Stimulated activated CD4-positive, alpha-beta T cell treated with anti-CD3 and anti-CD28 coated beads, TNF-alpha, amount 100 ng/mL, for 24 hours (primary cell): Measurements from ENCODE around the gene KCNIP2.

Source experiments
- DNase-seq, 3 experiments: peaks; one replicate each; pipeline ENCODE4 v3.0.0-alpha.2; 2020; ENCODE audit warnings: low read depth in 3 of 3

Gene KCNIP2

GRCh38 chr10:101782811-101783735, 60.5 kb downstream of the KCNIP2 start, which contains the start of gene NPM3:
NPM3 (minus strand) TSS chr10:101783446; CDS start chr10:101783390, 56 bp downstream.
- DNase-seq: peak; percentile 77 to 89 (median 78)

- no peak for DNase-seq
Measured at GRCh38 chr10:101781984-101782810, 61.4 kb downstream of the KCNIP2 start.

- no peak for DNase-seq
Measured at GRCh38 chr10:101781655-101781983, 62.0 kb downstream of the KCNIP2 start.

GRCh38 chr10:101780818-101781654, 62.6 kb downstream of the KCNIP2 start:
- peak; percentile 48 to 69 (median 49) for DNase-seq

- DNase-seq: no peak
Measured at GRCh38 chr10:101780187-101780817, 63.3 kb downstream of the KCNIP2 start.

GRCh38 chr10:101779544-101780186, 63.9 kb downstream of the KCNIP2 start:
- peak; percentile 58 to 87 (median 74) for DNase-seq

- DNase-seq: no peak
Measured at GRCh38 chr10:101778781-101779543, 64.6 kb downstream of the KCNIP2 start.

- no peak for DNase-seq
Measured at GRCh38 chr10:101778151-101778780, 65.3 kb downstream of the KCNIP2 start.

GRCh38 chr10:101777619-101778145, 65.9 kb downstream of the KCNIP2 start:
- DNase-seq: no peak

GRCh38 chr10:101776161-101776817, 67.3 kb downstream of the KCNIP2 start:
- DNase-seq: no peak
